GM19397 (cell line): ENCODE data around the gene TIGD6.

Experiments used
- ATAC-seq: cut with Tn5 transposase; IDR thresholded peaks from one replicate; pipeline ENCODE4 v1.9.1; 2021; ENCODE audit warnings: mild to moderate bottlenecking, moderate library complexity; ENCODE audit not compliant: unreplicated experiment

TIGD6 gene

GRCh38 chr5:149981206-149981605, 19.2 kb downstream of the TIGD6 start:
- no peak for ATAC-seq

- no peak for ATAC-seq
These were observed 20.6 kb downstream of the TIGD6 start for GRCh38 chr5:149979896-149980295.

- ATAC-seq, result no peak
These were observed 25.0 kb downstream of the TIGD6 start for GRCh38 chr5:149975409-149975808.

GRCh38 chr5:149969181-149969930, 31.1 kb downstream of the TIGD6 start:
- ATAC-seq, result no peak

GRCh38 chr5:149966946-149967345, 33.5 kb downstream of the TIGD6 start:
- ATAC-seq, result no peak

DNA sequence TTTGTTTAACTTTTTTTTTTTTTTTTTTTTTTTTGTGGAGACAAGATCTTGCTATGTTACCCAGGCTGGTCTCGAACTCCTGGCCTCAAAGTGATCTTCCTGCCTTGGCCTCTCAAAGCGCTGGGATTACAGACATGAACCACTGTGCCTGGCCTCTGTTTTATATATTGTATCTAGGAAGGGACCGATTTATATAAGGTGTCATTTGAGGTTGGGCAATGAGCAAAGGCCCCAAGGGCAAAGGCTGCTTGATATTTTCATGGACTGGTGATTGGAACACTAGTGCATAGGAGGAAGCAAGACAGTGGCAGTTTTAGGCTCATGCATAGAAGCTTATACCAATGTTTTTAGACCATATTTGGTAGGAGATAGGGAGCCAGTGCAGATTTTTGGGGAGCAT, 36.7 kb downstream of the TIGD6 start:
- no peak for ATAC-seq

DNA sequence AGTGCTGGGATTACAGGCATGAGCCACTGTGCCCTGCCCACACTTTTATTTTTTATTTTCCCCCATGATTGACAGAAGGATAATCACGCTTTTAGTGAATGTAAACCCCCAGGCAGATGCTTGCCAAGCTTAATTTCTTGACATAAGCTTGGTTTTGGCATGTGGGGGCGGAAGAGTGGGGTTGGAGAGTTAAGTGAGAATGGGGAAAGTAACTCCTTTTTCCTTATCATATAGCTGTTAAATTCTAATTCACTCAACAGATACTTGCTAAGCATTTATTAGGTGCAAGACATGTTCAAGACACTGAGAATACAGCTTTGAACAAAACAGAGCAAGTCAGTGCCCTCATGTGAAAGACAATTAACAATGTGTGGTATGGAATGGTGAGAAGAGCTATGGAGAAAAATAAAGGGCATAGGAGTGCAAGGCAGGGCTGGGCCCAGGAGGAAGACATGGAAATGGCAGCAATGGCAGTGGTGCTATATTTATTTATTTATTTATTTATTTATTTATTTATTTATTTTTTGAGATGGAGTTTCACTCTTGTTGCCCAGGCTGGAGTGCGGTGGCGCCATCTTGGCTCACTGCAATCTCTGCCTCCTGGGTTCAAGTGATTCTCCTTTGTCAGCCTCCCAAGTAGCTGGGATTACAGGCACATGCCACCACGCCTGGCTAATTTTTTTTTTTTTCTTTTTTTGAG, 37.7 kb downstream of the TIGD6 start:
- no peak for ATAC-seq

DNA sequence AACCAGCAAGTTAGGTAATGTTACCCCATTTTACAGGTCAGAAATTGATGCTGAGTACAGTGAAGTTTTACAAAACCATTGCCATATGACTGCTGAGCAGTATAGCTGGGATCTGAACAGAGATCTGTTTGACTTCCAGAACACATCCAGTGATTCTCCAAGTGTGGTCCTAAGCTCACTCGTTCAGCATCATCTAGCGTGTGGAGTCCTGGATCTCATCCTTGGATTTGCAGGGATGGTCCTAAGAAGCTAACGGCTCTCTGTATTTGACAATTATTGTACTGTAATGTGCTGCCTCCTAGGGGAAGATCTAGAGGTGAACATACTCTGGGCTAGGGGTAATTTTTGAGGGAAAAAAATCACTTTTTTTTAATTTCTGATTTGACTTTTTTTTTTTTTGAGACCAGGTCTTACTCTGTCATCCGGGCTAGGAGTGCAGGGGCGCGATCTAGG, 38.5 kb downstream of the TIGD6 start:
- ATAC-seq, result no peak

DNA sequence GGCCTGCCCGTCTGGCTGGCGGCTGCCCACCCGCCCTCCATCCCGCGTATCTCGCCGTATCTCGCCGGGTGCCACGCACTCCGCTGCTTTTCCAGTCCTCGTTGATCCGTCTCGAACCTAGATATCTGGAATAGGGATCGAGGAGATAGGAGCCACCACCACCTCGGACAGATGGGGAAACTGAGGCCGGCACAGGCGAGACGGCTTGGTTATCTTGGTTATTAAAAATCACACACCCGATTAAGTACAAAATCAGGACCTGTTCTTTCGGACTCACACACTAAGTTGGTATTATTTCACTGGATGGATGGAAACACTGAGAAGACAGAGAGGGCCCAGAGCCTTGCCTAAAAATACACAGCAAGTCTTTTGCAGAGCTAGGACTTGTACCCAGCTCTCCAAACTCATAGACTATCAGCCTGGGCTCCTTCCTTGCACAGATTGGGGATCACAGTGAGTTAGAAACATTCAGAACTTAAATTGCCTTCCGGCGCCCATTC, 39.2 kb downstream of the TIGD6 start:
- no peak for ATAC-seq

DNA sequence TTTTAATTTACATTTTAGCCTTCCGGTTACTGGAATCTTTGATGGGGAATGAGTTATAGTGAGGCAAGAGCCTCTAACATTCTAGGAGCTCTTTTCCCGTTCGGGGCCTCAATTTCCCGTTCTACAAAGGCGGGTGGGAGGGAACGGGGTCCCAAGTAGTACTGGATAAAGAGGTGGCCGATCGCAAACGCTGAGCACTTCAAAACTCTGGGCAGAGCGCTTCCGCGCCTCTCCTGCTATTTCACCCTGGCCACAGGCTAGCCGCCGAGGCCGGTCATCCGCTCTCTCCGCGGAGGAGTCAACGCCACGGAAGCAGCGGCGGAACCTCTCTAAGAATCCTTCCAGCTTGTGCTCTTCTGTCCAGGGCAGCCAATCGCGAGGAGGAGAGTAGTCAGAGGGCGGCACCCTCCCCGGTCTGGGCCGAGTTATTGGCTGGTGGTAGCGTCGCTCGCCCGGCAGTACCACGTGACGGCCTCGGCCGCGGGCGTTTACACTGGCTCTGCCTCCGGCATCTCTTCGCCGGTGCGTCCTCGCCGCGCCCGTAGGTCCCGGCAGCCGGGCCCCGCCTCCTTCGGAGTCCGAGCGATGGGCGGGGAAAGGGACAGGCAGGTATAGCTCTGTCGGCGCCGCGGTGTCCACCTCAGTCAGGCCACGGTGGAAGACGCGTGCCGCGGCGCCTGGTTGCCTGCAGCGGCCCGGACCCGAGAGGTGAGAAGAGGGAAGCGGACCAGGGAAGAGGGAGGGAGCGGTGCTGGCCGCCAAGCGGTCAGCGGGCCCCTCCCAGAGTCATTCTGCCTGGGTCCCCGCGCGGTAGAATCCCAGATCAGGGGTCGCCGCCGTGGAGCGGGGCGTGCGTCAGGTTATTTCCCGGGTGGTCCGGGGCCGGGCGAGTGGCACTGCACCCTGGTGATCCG, 39.9 kb downstream of the TIGD6 start, which contains the start of gene SLC26A2:
TSS of gene SLC26A2 (plus strand) at position 487 of the 914 bp plus-strand sequence. CDS start 16,895 bp downstream, outside the sequence.
- peak; percentile 99 for ATAC-seq

- no peak for ATAC-seq
These were observed 40.8 kb downstream of the TIGD6 start for GRCh38 chr5:149959406-149960236.

DNA sequence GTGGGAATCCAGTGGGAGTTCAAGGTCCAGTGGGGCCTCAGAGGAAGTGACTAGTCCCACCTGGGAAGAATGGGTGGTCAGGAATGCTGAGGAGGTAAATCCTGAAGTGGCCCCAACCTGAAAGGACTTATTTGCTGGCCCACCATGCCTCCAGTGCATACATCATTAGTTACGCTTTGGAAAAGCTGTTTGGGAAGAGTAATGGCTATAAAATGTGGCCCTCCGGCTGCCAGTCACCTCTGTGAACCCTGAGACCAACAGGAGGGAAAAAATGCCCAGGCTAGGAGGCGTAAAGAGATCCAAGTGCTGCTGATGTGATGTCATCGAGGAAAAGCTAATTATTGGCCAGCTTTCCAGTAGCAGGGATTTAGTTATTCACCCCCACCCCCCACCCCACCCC, 42.6 kb downstream of the TIGD6 start:
- ATAC-seq, result no peak

- no peak for ATAC-seq
These were observed 43.8 kb downstream of the TIGD6 start for GRCh38 chr5:149956685-149957084.

- no peak for ATAC-seq
These were observed 45.7 kb downstream of the TIGD6 start for GRCh38 chr5:149954798-149955197.

GRCh38 chr5:149953436-149954121, 46.9 kb downstream of the TIGD6 start:
- no peak for ATAC-seq

DNA sequence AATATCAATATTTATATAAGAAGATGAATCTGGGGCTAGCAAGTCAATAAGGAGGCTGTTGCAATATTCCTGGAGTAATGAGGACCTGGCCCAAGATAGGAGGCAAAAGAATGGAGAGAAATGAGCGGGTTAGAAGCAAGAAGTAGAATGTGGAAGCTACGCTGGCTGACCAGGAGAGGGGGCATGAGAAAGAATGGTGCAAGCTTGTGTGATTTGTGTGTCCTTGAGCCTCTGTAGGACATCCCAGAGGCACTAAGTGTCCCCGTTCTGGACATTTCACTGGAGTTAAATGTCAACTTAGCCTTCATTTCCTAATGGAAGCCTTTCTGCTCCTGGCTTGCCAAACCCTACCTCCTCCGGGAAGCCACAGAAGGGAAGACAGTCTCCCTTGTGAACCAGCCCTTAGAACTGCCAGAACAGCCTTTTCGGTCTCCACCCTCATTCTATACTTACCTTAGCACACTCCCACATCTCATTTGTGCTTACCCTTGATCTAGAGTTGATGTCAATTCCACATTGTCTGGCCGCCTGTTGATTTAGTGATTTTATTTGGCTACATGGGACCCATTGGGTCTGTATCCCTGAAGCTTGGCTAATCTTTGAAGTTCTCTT, 49.2 kb downstream of the TIGD6 start:
- no peak for ATAC-seq

DNA sequence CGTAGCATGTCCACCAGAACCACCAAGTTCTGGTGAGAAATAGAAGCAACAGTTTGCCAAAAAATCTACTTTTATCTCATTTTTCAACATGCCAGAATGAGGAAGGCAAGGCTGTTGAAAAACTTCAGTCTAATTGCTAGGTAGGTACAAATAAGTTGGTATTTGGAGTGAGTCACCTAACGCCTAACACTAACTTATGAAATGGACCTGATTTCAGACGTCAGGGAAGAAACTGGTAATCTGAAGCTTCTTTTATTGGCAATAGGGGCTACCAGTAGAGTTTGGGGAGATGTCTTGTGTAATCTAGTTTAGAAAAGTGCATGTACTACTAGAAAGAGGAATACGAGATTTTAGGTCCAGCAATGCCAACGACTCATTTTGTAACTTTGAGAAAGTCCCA, 51.5 kb downstream of the TIGD6 start:
- no peak for ATAC-seq

DNA sequence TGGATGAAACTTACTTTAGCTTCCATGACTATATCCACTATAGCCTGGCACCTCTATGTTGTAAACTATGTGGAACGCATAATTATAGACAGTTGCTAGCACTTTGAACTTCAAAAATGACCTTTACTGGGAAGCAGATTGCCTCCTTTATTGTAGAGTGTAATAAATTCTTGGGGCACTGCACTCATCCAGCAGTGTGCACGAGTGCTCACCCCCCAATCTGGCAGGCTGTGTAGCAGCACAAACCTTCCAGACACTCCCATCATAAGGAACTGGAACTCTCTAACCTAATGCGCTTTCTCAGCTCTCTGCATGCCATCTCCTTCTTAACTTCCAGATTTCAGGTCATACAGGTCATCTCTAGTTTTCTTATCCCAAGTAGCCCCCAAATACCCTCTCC, 54.3 kb downstream of the TIGD6 start:
- no peak for ATAC-seq

DNA sequence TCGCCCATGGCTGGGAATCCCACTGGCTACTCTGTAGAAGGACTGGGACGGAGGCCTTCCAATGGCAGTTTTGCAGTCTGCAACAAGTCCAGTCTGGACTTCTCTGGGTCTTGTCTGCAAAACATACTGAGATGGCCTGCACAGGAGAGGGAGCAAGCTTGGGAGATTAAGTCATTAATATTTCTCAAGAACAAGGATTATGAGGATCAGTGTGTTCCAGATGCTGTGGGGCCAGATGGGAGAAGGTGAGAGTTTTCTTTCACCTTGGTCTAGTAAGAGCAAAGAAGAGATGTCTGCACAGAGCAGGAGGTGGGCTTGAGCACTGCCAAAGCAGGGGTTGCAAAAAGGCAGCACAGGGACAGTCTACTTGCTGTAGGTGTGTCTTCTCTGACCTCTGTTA, 55.8 kb downstream of the TIGD6 start, which contains the start of gene PDE6A:
TSS of gene PDE6A (minus strand) at position 128 of the 400 bp plus-strand sequence. CDS start at position 8, 120 bp downstream.
- ATAC-seq, result no peak
